Ovary (tissue), 9 donors: ENCODE data around the gene OBSCN. TPM values are rescaled to one million over a fixed set of nuclear protein-coding genes. Genes with fewer than 3 reads are reported as not detected.

Experiments used
- DNase-seq, 5 donors: peaks; one replicate each; pipeline ENCODE4 v3.0.0-alpha.2; 2019 to 2020
- H3K27ac ChIP-seq, 2 donors: fragments of 200-600 bp; one replicate each; pipeline versions ENCODE4 v1.5.1 to v1.8.0; 2019 to 2022
- H3K27me3 ChIP-seq: fragments of 200-600 bp; one replicate; pipeline ENCODE4 v1.8.0; 2022
- H3K36me3 ChIP-seq: fragments of 200-600 bp; sonication (generic); one replicate; pipeline ENCODE4 v1.5.1; 2019
- H3K4me1 ChIP-seq: one replicate; pipeline ENCODE4 v1.8.1; 2013; ENCODE audit warnings: mild to moderate bottlenecking, moderate library complexity; ENCODE audit not compliant: insufficient read depth
- H3K4me3 ChIP-seq: fragments of 200-600 bp; sonication (generic); one replicate; pipeline ENCODE4 v1.5.1; 2017
- H3K9me3 ChIP-seq, 2 donors: fragments of 200-600 bp in 1 of 2; sonication (generic) in 1 of 2; one replicate each; pipeline versions ENCODE4 v1.5.1 to v1.8.1; 2013 to 2019; ENCODE audit warnings: mild to moderate bottlenecking in 1 of 2, moderate library complexity in 1 of 2
- EP300 ChIP-seq: sonication (generic); formaldehyde crosslinking; IDR thresholded peaks from one replicate; pipeline ENCODE4 v1.6.1; 2017; ENCODE audit warnings: antibody characterized with exemption
- POLR2A ChIP-seq: fragments of 450-650 bp; IDR thresholded peaks from one replicate; pipeline ENCODE4 v1.6.1; 2017; ENCODE audit warnings: antibody characterized with exemption, mild to moderate bottlenecking, moderate library complexity
- WGBS, 3 donors: extraction: QIAGEN DNeasy Blood & Tissue Kit in 1 of 3; methylation state at CpG; one replicate each; pipeline versions ENCODE4 v1.1.5 to v1.1.7; 2013 to 2017; 5-methylcytosine and 5-hydroxymethylcytosine counted together
- intact Hi-C, 4 donors: fragments of 100-400 bp; cut with DNase I; formaldehyde crosslinking; loops; one replicate each; pipeline versions ENCODE4 v1.11.0 to v1.15.1; 2022 to 2023
- polyA plus RNA-seq, 2 donors: library from polyadenylated mRNA; stranded (reverse); fragments of 200-250 nt in 1 of 2; fragments of 350-450 nt in 1 of 2; fragmentation: Illumina TruSeq in 1 of 2; extraction: RNeasy Lipid Tissue Mini Kit (QIAGEN cat#74804) in 1 of 2; gene quantifications; one replicate each; pipeline ENCODE4 v1.2.3, GENCODE V29; 2013 to 2014
- total RNA-seq, 7 donors: library from RNA; depleted of rRNA in 2 of 7; stranded (reverse); fragments of >200 nt in 2 of 7; fragmentation: NEBNext Ultra II Directional in 3 of 7; extraction: Animal tissue kit (Norgen Biotek cat#: 25700) in 3 of 7; gene quantifications; one replicate each; pipeline versions ENCODE4 v1.1.0 to v1.2.4, GENCODE V29; 2016 to 2023
- TF ChIP-seq, protein P1 (sequence below), 3 donors: fragments of 450-650 bp in 2 of 3; fragments of 200-600 bp in 1 of 3; IDR thresholded peaks; one replicate each; pipeline versions ENCODE4 v1.5.1 to v1.8.0; 2016 to 2022; ENCODE audit warnings: antibody characterized with exemption in 3 of 3, mild to moderate bottlenecking in 1 of 3
- donor health status: DM: no; HTN: no; CAD: no; lungs with moderate emphysema.
- donor health status: DM: no; HTN: no; CAD: no.
- donor health status: Bipolar disorder and iron deficiency.
- donor health status: DM: yes; HTN: yes; CAD: no.
- donor health status: DM: no; HTN: no; CAD: no.
- donor health status: DM: yes; HTN: yes; CAD: no.

OBSCN gene
- total and polyA plus RNA-seq, 9 donors = 3.5 to 37.1 (median 29.0) TPM

DNA sequence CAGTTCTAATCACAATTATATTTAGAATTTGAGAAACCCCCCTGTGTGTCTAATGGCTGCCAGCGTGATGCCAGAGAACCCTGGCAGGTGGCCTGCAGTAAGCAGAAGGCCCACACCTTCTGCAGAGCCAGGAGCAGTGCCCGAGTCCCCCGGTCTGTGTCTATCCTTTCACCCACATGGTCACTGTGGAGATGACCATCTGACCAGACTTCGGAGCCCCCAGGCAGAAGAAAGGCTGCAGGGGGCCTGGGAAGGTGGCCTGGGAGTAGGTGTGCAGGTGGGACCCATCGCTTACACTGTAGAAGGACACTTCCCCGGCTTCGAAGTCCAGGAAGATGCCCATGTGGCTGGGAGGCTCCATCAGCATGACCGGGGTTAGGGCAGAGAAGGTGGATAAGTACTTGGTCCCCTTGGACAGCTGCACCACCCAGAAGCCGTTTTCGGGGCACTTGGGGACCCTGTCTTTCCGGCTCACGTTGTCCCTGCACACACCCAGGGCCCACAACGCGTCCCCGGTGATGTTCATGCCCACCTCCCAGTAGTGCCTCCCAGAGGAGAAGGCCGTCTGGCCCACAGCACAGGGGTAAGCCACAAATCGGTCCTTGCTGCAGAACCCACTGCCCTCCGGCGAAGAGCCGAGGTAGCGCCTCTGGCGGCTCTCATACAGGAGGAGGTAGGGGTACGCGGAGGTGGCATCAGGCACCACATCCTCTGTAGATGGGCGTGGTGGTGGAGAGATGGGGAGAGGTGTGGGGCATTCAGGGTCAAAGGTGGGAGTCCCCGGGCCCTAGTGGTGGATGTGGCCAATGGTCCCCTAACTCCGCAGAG is 200.4 kb downstream of the OBSCN start:
- intact Hi-C loops = loop anchor here in 1 of 4 donors (10.0 kb wide), 1 partner anchor 243 kb away; the partner anchor contains the start of gene IBA57
- TF ChIP-seq EP300 (no peak), POLR2A (no peak)
- TF ChIP-seq, protein P1, sequence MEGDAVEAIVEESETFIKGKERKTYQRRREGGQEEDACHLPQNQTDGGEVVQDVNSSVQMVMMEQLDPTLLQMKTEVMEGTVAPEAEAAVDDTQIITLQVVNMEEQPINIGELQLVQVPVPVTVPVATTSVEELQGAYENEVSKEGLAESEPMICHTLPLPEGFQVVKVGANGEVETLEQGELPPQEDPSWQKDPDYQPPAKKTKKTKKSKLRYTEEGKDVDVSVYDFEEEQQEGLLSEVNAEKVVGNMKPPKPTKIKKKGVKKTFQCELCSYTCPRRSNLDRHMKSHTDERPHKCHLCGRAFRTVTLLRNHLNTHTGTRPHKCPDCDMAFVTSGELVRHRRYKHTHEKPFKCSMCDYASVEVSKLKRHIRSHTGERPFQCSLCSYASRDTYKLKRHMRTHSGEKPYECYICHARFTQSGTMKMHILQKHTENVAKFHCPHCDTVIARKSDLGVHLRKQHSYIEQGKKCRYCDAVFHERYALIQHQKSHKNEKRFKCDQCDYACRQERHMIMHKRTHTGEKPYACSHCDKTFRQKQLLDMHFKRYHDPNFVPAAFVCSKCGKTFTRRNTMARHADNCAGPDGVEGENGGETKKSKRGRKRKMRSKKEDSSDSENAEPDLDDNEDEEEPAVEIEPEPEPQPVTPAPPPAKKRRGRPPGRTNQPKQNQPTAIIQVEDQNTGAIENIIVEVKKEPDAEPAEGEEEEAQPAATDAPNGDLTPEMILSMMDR (IDR thresholded peaks at IDR 0.05) = no peak
- Histone ChIP-seq H3K27me3 (no peaks in the 10 kb centered on the region), H3K36me3 (no peaks in the 10 kb centered on the region), H3K4me1 (peaks cover 13% of the 10 kb centered on the region), H3K27ac (peak overlapping the region in 1 of 2 donors; percentile 68), H3K9me3 (no peaks in the 10 kb centered on the region), H3K4me3 (no peak overlapping the region)
- 92 to 93% (median 93%) methylated on average over 27 of the region's 27 CpGs for WGBS, 3 donors
- peak in 2 of 5 donors; percentile 9 to 18 for DNase-seq

DNA sequence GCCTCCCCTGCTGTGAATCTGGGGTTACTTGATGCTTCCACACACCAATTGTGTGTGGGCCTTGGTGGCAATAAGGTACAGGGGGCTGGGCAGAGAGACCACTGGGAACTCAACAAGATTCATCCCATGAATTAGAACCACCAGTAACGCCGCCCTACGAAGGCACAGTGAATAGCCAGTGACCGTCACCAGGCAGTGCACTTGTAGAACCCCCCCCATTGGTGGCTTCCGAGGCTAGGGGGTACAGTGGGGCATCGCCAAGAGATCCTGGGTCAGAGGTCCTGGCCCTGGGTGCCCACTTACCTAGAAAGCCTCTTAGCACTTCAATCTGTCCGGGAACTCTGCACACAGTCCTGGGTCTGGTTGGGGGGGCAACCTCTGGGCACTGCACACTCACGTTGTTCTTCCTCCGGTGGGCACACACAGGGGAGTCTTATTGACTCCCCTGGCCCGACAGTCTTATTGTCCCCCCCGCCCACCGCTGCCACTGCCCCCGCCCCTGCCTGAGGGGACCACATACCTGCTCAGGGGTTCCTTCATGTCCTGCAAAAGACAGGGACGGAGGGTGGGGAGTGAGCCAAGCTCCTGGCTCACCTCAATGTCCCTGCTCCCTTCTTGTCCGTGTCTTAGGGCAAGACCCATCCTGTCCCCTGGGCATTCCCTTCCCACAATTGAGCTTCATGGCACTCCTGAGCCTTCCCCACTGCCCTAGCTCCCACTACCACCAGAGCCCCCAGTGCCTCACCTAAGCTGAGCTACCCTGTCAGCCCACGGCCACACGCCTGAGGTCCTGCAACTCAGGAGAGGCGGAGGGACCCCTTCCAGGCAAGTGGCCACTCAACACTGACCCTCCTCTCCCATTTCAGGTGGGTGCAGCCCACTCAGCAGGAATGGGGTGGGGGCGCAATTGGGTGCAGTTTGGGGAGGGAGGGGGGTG is 201.3 kb downstream of the OBSCN start:
- TF ChIP-seq, protein P1 (IDR thresholded peaks at IDR 0.05) = no peak
- TF ChIP-seq EP300 (no peak), POLR2A (no peak)
- DNase-seq = peak in 1 of 5 donors; percentile 14
- WGBS, 3 donors = 88 to 90% (median 89%) methylated on average over 19 of the region's 19 CpGs
- peaks cover 10% of the 10 kb centered on the region for H3K4me1 ChIP-seq
- intact Hi-C loops = loop anchor here in 1 of 4 donors (10.0 kb wide), 1 partner anchor 244 kb away; the partner anchor contains the start of gene IBA57
- H3K9me3 ChIP-seq = no peaks in the 10 kb centered on the region
- H3K36me3 ChIP-seq = no peaks in the 10 kb centered on the region
- no peaks in the 10 kb centered on the region for H3K27me3 ChIP-seq
- no peak overlapping the region for H3K4me3 ChIP-seq
- H3K27ac ChIP-seq = no peak overlapping the region

DNA sequence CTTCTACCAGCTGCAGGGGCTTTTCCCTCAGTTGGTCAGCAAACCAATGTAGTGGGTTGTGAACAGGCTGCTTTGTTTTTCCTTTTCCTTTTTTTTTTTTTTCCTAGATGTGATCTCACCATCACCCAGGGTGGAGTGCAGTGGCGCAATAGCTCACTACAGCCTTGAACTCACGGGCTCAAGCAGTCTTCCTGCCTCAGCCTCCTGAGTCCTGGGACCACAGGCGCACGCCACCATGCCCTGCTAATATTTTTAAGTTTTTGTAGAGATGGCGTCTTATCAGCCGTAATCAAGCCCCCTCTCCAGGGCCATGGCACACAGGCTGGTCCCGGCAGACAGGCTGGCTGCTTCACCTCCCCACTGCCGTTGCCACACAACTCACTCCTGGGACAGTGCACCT is 202.2 kb downstream of the OBSCN start:
- no peaks in the 10 kb centered on the region for H3K36me3 ChIP-seq
- H3K27ac ChIP-seq = no peak overlapping the region
- 75 to 81% (median 81%) methylated on average over 8 of the region's 8 CpGs for WGBS, 3 donors
- no peaks in the 10 kb centered on the region for H3K27me3 ChIP-seq
- no peak overlapping the region for H3K4me3 ChIP-seq
- DNase-seq = peak in 2 of 5 donors; percentile 54 to 70
- peaks cover 11% of the 10 kb centered on the region for H3K4me1 ChIP-seq
- H3K9me3 ChIP-seq = no peaks in the 10 kb centered on the region
- intact Hi-C loops = no loop called here
- TF ChIP-seq, protein P1 (IDR thresholded peaks at IDR 0.05) = no peak
- TF ChIP-seq POLR2A (no peak), EP300 (no peak)

DNA sequence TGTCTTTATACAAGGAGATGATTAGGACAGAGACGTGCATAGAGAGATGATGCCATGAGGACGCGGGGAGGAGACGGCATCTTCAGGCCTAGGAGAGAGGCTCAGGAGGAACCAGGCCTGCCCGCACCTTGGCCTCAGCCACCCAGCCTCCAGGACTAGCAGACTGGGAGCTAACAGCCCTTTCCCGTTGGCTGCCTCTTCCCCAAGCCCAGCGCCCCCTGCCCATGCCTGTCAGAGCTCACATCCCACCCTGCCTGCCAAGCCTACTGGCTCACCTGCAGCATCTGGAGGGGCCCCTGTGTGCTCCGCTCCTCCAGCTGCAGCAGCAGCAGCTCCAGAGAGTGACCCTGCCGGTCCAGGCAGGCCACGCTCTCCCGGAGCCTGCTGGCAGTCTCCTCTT is 202.8 kb downstream of the OBSCN start:
- Histone ChIP-seq H3K27ac (no peak overlapping the region), H3K36me3 (no peaks in the 10 kb centered on the region), H3K4me1 (peaks cover 10% of the 10 kb centered on the region), H3K4me3 (no peak overlapping the region), H3K27me3 (no peaks in the 10 kb centered on the region), H3K9me3 (no peaks in the 10 kb centered on the region)
- intact Hi-C loops = no loop called here
- WGBS, 3 donors = 83 to 86% (median 84%) methylated on average over 11 of the region's 11 CpGs
- DNase-seq = peak in 1 of 5 donors; percentile 14
- no peak for TF ChIP-seq POLR2A
- no peak for TF ChIP-seq EP300
- TF ChIP-seq, protein P1 (IDR thresholded peaks at IDR 0.05) = no peak
